Left ventricle myocardium inferior (tissue), 1 donor: ENCODE data around the gene CPSF7. TPM values are rescaled to one million over a fixed set of nuclear protein-coding genes. Genes with fewer than 3 reads are reported as not detected.

Source experiments
- DNase-seq: peaks from one replicate; pipeline ENCODE4 v3.0.0-alpha.2; 2020
- H3K27ac ChIP-seq: fragments of 200-600 bp; replicated peaks from 2 replicates; pipeline ENCODE4 v1.8.0; 2021
- H3K27me3 ChIP-seq: fragments of 200-600 bp; 2 replicates; pipeline ENCODE4 v1.8.0; 2021; ENCODE audit warnings: low read depth
- H3K36me3 ChIP-seq: fragments of 200-600 bp; 2 replicates; pipeline ENCODE4 v1.8.0; 2021
- H3K4me1 ChIP-seq: fragments of 200-600 bp; 2 replicates; pipeline ENCODE4 v1.8.0; 2021
- H3K4me3 ChIP-seq: fragments of 200-600 bp; 2 replicates; pipeline ENCODE4 v1.8.0; 2021; ENCODE audit warnings: mild to moderate bottlenecking, moderate library complexity
- H3K9me3 ChIP-seq: fragments of 200-600 bp; replicated peaks from 2 replicates; pipeline ENCODE4 v1.8.0; 2021
- CTCF ChIP-seq: fragments of 200-600 bp; IDR thresholded peaks from 2 replicates; pipeline ENCODE4 v1.8.0; 2021; ENCODE audit warnings: antibody characterized with exemption, mild to moderate bottlenecking, borderline replicate concordance
- intact Hi-C: fragments of 100-400 bp; cut with micrococcal nuclease; formaldehyde crosslinking; loops from one replicate; pipeline ENCODE4 v1.11.0; 2022
- long read RNA-seq: library from polyadenylated mRNA; unstranded; transcript quantifications from one replicate; pipeline ENCODE4 v2.0.0, GENCODE V29; 2021
- total RNA-seq: library from RNA; stranded (reverse); fragmentation: NEBNext Ultra II Directional; extraction: Animal tissue kit (Norgen Biotek cat#: 25700); gene quantifications from one replicate; pipeline ENCODE4 v1.2.1, GENCODE V29; 2021
- donor health status: DM: no; HTN: yes; CAD: no; lungs with severe emphysema.

Gene CPSF7
- total RNA-seq = 39.9 TPM
- long read RNA-seq, transcript CPSF7-205 (10 exons, 3,524 nt) = major isoform, 7 of 24 reads
- long read RNA-seq, partial matches to known transcripts = 5 of 24 reads
- long read RNA-seq, other reads (novel, unspliced or antisense) = 8 of 24 reads

- H3K27me3 ChIP-seq = no peaks in the 10 kb centered on the region
- TF ChIP-seq CTCF = no peak
- peak within 1 kb of the TSS; percentile 88 for H3K4me3 ChIP-seq
- DNase-seq = peak; percentile 98
- H3K4me1 ChIP-seq = peaks cover 74% of the 10 kb centered on the region
- H3K36me3 ChIP-seq = peaks cover 40% of the 10 kb centered on the region
- intact Hi-C loops = no loop called here
- H3K27ac ChIP-seq = peak within 1 kb of the TSS; percentile 96
- no peaks in the 10 kb centered on the region for H3K9me3 ChIP-seq
These were observed at the start of gene CPSF7, which contains the start of gene SDHAF2 for GRCh38 chr11:61429691-61430582. CPSF7 (minus strand) TSS chr11:61429975; CDS start chr11:61429235, 740 bp downstream. SDHAF2 (plus strand) TSS chr11:61430124; CDS start chr11:61430147, 23 bp downstream.

GRCh38 chr11:61477727-61478148, 48.0 kb upstream of the CPSF7 start:
- Histone ChIP-seq H3K36me3 (peaks cover 8% of the 10 kb centered on the region), H3K27ac (peak overlapping the region; percentile 71), H3K4me3 (no peak overlapping the region), H3K9me3 (no peaks in the 10 kb centered on the region), H3K27me3 (peaks cover 4% of the 10 kb centered on the region), H3K4me1 (peaks cover 42% of the 10 kb centered on the region)
- intact Hi-C loops = loop anchor here (5.0 kb wide), 1 partner anchor 160 kb away; no protein-coding TSS in a partner anchor
- TF ChIP-seq CTCF = peak; percentile 94
- DNase-seq = peak; percentile 60

- H3K36me3 ChIP-seq = peaks cover 8% of the 10 kb centered on the region
- no peak overlapping the region for H3K4me3 ChIP-seq
- DNase-seq = no peak
- intact Hi-C loops = loop anchor here (5.0 kb wide), 1 partner anchor 160 kb away; no protein-coding TSS in a partner anchor
- no peaks in the 10 kb centered on the region for H3K9me3 ChIP-seq
- peaks cover 42% of the 10 kb centered on the region for H3K4me1 ChIP-seq
- peaks cover 4% of the 10 kb centered on the region for H3K27me3 ChIP-seq
- H3K27ac ChIP-seq = peak overlapping the region; percentile 71
- no peak for TF ChIP-seq CTCF
These were observed 47.4 kb upstream of the CPSF7 start for GRCh38 chr11:61477126-61477525.

- H3K36me3 ChIP-seq = peaks cover 8% of the 10 kb centered on the region
- intact Hi-C loops = loop anchor here (5.0 kb wide), 1 partner anchor 161 kb away; no protein-coding TSS in a partner anchor
- TF ChIP-seq CTCF = no peak
- H3K9me3 ChIP-seq = no peaks in the 10 kb centered on the region
- DNase-seq = no peak
- peak overlapping the region; percentile 71 for H3K27ac ChIP-seq
- peaks cover 4% of the 10 kb centered on the region for H3K27me3 ChIP-seq
- no peak overlapping the region for H3K4me3 ChIP-seq
- peaks cover 41% of the 10 kb centered on the region for H3K4me1 ChIP-seq
These were observed 46.6 kb upstream of the CPSF7 start for GRCh38 chr11:61476371-61476770.

- Histone ChIP-seq H3K36me3 (peaks cover 13% of the 10 kb centered on the region), H3K4me1 (peaks cover 34% of the 10 kb centered on the region), H3K9me3 (no peaks in the 10 kb centered on the region), H3K27ac (peak overlapping the region; percentile 88), H3K27me3 (peaks cover 4% of the 10 kb centered on the region), H3K4me3 (no peak overlapping the region)
- TF ChIP-seq CTCF = no peak
- intact Hi-C loops = loop anchor here (5.0 kb wide), 1 partner anchor 162 kb away; no protein-coding TSS in a partner anchor
- DNase-seq = no peak
These were observed 45.7 kb upstream of the CPSF7 start for GRCh38 chr11:61475433-61475832.
